ENCODE measurements around the gene SF3B3. TPM values are rescaled to one million over a fixed set of nuclear protein-coding genes. Genes with fewer than 3 reads are reported as not detected.

The SF3B3 gene
- total RNA-seq, 4 donors from 2014 or later = 103 to 132 (median 119) TPM

DNA sequence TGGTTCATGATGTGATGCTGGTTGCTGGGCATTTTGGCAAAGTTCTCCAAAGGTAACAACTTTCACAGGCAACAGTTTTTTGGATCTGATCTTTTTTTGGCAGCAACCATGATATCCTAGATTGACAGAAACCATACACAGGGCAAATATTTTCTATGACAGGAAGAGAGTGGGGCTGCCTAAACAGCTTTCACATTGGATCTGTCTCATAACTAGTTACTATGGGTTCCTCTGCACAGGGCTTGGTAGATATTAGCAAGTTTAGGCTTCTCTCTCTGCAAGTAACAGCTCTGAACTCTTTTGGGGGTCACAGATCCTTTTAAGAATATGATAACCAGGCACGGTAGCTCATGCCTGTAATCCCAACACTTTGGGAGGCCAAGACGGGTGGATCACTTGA lies 28.8 kb upstream of the SF3B3 start:
- DNase-seq (ENCODE audit: low spot score in 2 of 2) = no peak
- no peak overlapping the region for H3K4me3 ChIP-seq
- WGBS, 2 donors = 85 to 94% methylated on average over 2 of the region's 2 CpGs
- no peaks in the 10 kb centered on the region for H3K4me1 ChIP-seq
- H3K27me3 ChIP-seq = no peaks in the 10 kb centered on the region
- peaks cover 0 to 95% (median 5%) of the 10 kb centered on the region in 3 donors for H3K36me3 ChIP-seq
- H3K27ac ChIP-seq = no peak overlapping the region
- TF ChIP-seq POLR2A (IDR thresholded peaks at IDR 0.05) (no peak), EP300 (IDR thresholded peaks at IDR 0.05) (no peak)
- TF ChIP-seq, protein P1, sequence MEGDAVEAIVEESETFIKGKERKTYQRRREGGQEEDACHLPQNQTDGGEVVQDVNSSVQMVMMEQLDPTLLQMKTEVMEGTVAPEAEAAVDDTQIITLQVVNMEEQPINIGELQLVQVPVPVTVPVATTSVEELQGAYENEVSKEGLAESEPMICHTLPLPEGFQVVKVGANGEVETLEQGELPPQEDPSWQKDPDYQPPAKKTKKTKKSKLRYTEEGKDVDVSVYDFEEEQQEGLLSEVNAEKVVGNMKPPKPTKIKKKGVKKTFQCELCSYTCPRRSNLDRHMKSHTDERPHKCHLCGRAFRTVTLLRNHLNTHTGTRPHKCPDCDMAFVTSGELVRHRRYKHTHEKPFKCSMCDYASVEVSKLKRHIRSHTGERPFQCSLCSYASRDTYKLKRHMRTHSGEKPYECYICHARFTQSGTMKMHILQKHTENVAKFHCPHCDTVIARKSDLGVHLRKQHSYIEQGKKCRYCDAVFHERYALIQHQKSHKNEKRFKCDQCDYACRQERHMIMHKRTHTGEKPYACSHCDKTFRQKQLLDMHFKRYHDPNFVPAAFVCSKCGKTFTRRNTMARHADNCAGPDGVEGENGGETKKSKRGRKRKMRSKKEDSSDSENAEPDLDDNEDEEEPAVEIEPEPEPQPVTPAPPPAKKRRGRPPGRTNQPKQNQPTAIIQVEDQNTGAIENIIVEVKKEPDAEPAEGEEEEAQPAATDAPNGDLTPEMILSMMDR (IDR thresholded peaks at IDR 0.05) = no peak
- no peaks in the 10 kb centered on the region for H3K9me3 ChIP-seq

GRCh38 chr16:70495425-70496182 lies 28.0 kb upstream of the SF3B3 start:
- TF ChIP-seq POLR2A (IDR thresholded peaks at IDR 0.05) = no peak
- TF ChIP-seq, protein P1 (IDR thresholded peaks at IDR 0.05) = no peak
- TF ChIP-seq EP300 (IDR thresholded peaks at IDR 0.05) = no peak
- Histone ChIP-seq H3K9me3 (no peaks in the 10 kb centered on the region), H3K27me3 (no peaks in the 10 kb centered on the region), H3K27ac (no peak overlapping the region), H3K36me3 (peaks cover 0 to 95% (median 5%) of the 10 kb centered on the region in 3 donors), H3K4me3 (no peak overlapping the region), H3K4me1 (no peaks in the 10 kb centered on the region)
- 91 to 95% methylated on average over 9 of the region's 9 CpGs for WGBS, 2 donors
- DNase-seq (ENCODE audit: low spot score in 2 of 2) = no peak

DNA sequence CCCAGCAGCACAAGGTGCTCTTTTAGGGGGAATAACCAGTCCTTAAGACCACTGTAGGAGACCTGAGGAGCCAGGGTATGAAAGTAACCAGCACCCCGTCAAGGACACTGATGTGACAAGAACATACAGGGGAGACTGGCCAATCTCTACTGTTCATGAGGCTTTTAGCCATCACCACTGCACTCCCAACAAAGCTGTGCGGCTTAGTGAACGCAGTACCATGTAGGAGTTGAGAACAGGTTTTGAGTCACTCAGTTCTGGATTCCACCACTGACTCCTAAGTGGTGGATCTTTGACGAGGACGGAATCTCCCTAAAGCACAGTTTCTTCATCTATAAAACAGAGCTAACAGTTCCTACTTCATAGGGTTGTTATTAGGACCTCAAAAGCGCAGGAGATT lies 27.1 kb upstream of the SF3B3 start:
- no peak for DNase-seq (ENCODE audit: low spot score in 2 of 2)
- peaks cover 0 to 99% (median 5%) of the 10 kb centered on the region in 3 donors for H3K36me3 ChIP-seq
- no peaks in the 10 kb centered on the region for H3K9me3 ChIP-seq
- H3K27me3 ChIP-seq = no peaks in the 10 kb centered on the region
- no peak overlapping the region for H3K4me3 ChIP-seq
- no peak for TF ChIP-seq EP300 (IDR thresholded peaks at IDR 0.05)
- TF ChIP-seq, protein P1 (IDR thresholded peaks at IDR 0.05) = no peak
- no peak for TF ChIP-seq POLR2A (IDR thresholded peaks at IDR 0.05)
- no peak overlapping the region for H3K27ac ChIP-seq
- 98% methylated on average over 6 of the region's 6 CpGs for whole genome bisulfite sequencing, 2 donors
- H3K4me1 ChIP-seq = no peaks in the 10 kb centered on the region

GRCh38 chr16:70508752-70509151 lies 14.9 kb upstream of the SF3B3 start:
- Histone ChIP-seq H3K9me3 (no peaks in the 10 kb centered on the region), H3K4me3 (no peak overlapping the region), H3K27ac (no peak overlapping the region), H3K27me3 (no peaks in the 10 kb centered on the region), H3K4me1 (no peaks in the 10 kb centered on the region), H3K36me3 (peaks cover 3 to 92% (median 17%) of the 10 kb centered on the region in 3 donors)
- 59% methylated on average over 5 of the region's 5 CpGs for WGBS, 2 donors
- TF ChIP-seq, protein P1 (IDR thresholded peaks at IDR 0.05) = no peak
- TF ChIP-seq EP300 (IDR thresholded peaks at IDR 0.05) = no peak
- DNase-seq (ENCODE audit: low spot score in 2 of 2) = no peak

DNA sequence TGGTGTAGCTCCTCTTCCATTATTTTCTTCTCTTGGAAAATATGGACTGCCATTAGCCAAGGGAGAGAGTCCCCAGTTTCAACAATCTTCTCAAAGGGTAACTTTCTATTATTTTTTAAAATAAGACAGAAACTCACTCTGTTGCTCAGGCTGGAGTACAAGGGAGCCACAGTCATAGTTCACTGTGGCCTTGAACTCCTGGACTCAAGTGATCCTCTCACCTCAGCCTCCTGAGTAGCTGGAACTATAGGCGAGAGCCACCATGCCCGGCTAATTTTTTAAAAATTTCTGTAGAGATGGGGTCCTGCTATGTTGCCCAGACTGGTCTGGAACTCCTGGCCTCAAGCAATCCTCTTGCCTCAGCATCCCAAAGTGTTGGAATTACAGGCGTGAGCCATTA lies 13.4 kb upstream of the SF3B3 start:
- 94 to 98% methylated on average over 3 of the region's 3 CpGs for WGBS, 2 donors
- H3K36me3 ChIP-seq = peaks cover 3 to 100% (median 17%) of the 10 kb centered on the region in 3 donors

More for the DNA sequence above, 13.4 kb upstream of the SF3B3 start:
- TF ChIP-seq, protein P1 (IDR thresholded peaks at IDR 0.05) = no peak
- TF ChIP-seq EP300 (IDR thresholded peaks at IDR 0.05) (no peak), POLR2A (IDR thresholded peaks at IDR 0.05) (no peak)
- H3K9me3 ChIP-seq = no peaks in the 10 kb centered on the region
- no peaks in the 10 kb centered on the region for H3K27me3 ChIP-seq
- DNase-seq (ENCODE audit: low spot score in 2 of 2) = no peak
- no peak overlapping the region for H3K4me3 ChIP-seq
- no peaks in the 10 kb centered on the region for H3K4me1 ChIP-seq
- H3K27ac ChIP-seq = no peak overlapping the region
